HS-5 (cell line): Measurements from ENCODE around the gene EVI5L.

Experiments
- DNase-seq: peaks from one replicate; pipeline ENCODE4 v3.0.0-alpha.2; 2012; ENCODE audit warnings: low read depth

The EVI5L gene

GRCh38 chr19:7912697-7913564 is 82.9 kb downstream of the EVI5L start:
- no peak for DNase-seq

GRCh38 chr19:7913652-7914051 is 83.6 kb downstream of the EVI5L start:
- no peak for DNase-seq

GRCh38 chr19:7914099-7914498 is 84.1 kb downstream of the EVI5L start:
- no peak for DNase-seq
